Glomerular visceral epithelial cell (primary cell): ENCODE data around the gene NTM.

Experiments used
- DNase-seq: peaks from one replicate; pipeline ENCODE4 v3.0.0-alpha.2; 2016; ENCODE audit errors: extremely low spot score

Gene NTM

DNA sequence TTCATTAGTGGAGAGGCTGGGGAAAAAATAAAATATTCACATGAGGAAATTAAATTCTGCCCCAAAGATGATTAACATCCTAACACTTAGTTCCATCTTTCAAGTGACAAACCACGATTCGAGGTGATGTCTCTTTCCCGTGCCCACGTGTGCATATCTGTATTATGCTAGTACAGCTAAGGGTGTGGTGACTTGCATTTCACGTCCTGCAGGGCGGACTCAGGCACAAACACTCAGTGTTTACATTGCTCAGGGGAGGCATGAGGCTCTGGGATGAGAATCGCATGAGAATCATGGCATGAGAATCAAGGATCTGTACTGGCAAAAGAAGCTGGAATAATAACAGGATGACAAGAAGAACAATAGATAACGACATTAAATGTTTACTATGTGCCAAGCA, 179.4 kb downstream of the NTM start:
- no peak for DNase-seq

DNA sequence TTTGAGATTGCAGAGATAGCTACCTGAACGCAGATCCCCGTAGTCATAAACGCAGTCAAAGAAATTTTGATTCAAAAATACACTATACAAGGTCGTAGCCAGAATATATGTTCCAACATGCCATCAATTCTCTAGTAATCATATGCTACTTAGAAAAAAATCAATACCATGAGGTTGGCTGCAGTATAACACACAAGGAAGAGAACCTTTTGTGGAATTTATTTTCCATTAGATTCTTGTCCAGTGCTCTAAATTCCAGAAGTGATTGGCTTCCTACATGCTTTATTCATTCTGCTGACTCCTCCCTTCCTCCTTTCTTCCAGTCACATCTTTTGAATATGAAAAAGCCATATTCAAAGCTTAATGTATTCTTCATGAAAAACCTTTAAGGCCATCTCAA, 189.9 kb downstream of the NTM start:
- no peak for DNase-seq

DNA sequence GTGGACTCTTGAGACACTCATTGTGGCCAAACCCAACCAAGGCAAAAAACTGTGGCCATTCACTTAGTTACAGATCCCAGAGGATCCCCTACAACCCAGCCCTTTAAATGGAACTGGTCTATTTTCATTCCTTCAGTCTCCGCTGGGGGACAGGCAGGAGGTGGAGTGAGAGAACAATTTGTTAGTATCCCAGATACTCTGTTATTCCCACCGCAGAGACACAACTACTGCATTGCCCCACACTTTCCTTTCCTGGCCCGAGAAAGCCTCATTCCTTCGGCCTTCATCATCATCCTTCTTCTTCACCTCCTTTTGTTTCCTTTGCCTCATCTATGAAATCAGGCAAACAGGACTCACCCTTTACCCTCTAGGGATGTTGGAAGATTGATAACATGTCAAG, 191.1 kb downstream of the NTM start:
- no peak for DNase-seq

DNA sequence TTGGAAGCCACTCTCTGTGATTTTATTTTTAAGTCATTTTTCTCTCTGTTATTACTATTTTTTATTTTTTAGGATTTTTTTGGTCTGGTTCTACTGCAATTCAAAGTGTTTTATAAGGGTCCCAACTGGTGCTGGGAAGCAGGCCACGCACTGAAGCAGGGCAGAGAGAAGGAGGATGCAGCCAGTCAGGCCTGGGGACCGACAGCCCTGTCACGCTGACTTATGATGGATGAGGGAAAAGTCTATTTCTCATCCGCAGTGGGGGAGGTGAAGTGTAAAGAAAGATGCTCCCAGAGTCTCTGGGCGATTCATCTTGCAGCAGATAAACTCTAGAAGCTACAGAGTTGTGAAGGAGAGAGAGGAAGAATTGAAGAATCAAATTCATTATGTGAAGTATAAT, 191.6 kb downstream of the NTM start:
- DNase-seq, result no peak

DNA sequence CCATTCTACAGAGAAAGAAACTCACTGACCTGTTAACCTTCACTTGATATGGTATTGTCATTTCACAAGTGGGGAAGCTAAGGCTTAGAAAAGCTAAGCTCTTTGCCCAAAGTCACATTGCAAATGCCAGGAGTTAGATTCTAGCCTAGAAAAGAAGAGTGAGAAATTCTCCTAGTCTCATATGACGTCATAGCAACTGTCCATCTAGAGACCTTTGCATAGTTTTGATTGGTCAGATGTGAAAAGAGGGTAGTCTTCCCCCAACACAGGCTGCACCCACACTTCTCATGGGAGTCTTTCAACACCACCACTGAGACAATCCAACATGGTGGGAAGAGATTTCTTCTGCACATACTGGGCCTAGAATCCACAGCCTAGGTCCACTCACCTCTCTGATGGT, 197.9 kb downstream of the NTM start:
- DNase-seq, result no peak

DNA sequence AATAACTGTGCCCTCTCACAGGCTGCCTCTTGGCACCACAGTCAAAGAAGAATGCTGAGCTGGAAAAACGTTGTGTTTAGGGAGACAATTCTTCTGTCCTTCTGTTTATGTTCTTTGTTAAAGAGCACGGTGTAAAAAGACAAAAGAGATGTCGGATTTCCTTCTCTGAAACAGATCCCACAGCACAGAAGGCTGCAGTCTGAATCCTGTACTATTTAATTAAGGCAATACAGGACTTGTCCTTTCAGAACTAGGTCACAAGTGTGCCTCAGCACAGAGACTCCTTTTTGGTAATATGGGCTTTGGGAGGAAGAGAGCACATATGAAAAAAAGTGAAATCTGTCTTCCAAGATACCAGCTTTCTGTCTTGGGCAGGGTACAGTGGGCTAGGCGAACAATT, 201.2 kb downstream of the NTM start:
- no peak for DNase-seq

DNA sequence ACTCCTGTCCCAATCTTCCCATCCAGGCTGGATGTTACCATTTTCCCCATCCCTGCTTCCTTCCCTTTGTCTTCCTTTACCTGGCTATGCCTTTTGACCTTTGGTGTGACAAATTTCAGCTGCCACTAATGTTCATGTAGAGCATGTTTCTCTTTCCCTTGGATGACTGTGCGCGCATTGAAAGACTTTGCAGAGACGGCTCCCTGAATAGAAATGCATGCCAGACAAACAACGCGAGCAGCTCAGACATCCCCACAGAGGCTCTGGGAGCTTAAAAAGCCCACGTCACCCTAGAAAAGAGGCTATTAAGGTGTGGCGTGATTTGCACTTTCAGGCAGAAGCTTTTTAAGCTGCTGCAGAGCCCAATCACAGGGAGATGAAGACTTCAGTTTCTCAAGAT, 202.0 kb downstream of the NTM start:
- DNase-seq, result no peak

DNA sequence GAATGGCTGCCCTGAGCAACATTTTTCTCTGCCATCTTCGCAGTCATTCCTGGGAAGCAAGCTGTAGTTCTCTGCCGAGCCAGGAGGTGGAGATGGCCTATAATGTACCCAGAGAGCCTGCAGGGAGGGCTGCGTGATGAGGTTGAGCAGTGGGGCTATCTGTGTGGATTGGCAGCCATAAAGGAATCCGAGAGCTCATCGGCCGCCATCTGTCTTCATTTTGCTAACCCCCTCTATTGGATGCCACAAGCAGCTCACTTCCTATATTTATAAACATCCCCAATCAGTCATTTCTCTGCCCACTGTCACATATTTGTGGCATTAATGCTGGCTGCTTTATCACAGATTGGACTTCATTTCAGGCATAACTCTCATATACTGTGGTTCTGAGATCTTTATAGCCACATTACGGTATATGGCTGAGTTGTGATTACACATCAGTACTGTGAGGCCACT, 209.5 kb downstream of the NTM start:
- peak; percentile 37 for DNase-seq

DNA sequence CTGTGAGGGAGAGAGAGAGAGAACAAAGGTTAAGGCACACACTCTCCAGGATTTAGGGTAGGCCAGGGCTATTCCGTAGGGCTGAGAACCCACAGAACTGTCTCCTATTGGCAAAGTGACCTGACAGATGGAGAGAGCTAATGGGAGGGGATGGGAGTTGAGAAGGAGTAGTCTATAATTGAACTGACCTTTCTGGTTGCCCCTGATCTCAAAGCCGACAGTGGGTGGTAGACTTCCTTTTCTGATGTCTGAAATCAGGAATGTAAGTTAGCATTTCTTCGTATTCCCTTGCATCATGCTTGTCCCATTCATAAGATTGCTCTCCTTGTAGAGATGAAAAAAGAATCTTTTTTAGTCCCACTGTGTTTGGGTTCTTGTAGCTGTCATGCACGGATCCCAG, 210.1 kb downstream of the NTM start:
- DNase-seq, result no peak

DNA sequence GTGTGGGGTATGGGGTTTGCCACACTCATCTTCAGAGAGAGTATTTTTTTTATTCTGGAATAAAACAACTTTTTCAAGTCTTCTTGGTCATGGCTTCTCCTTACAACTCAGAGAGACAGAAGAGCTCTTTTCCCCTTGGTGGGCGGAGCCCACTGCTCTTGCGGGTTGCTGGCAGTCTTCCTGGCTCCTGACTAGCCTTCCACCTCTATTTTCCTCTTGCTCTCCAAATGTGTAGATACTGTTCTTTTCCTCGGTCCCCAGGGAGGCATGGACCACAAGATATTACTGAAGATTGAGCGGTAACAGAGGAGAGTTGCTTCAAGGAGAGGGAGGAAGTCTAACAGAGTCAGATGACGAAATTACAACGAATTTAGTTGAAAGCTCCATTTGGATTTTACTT, 210.6 kb downstream of the NTM start:
- no peak for DNase-seq

DNA sequence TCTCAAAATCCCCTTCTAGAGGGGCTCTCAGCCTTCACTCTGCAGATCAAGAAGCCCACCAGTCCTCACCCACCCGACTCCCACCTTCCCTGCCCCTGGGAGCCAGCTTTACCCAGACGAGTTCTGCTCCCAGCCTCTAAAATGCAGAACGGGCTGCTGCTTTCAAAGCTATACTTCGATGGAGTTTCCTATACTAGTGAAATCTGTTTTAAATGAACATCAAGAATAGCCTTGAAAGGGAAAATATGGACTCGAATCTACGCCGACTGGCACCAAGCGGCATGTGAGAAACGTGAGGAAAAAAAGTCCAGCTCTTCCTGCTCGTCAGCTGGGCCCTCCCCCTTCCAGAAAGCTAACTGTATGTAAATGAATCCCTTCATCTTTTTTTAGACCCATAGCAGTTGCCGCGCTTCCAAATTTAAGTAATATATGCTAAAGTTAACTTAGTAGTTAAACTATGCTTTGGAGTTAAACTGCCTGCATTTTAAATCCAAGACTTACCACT, 211.7 kb downstream of the NTM start:
- DNase-seq, result no peak

DNA sequence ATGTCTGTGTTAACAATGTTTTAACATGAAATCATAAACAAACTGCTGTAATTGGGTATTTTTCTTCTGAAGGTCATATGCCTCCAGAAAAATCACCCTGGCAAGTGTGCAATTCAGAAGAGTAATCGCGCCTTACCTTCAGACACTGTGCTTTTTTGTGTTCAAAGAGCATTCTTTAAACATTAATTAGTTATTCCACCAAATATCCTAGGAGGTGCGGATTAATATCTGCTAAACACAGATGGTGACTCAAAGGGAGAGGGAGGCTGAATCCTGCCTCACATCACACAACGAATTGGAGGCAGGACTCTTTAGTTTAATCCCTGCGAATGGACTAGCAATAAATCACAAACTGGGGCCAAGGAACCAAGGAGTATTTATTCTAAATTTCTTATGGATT, 213.0 kb downstream of the NTM start:
- DNase-seq, result no peak

DNA sequence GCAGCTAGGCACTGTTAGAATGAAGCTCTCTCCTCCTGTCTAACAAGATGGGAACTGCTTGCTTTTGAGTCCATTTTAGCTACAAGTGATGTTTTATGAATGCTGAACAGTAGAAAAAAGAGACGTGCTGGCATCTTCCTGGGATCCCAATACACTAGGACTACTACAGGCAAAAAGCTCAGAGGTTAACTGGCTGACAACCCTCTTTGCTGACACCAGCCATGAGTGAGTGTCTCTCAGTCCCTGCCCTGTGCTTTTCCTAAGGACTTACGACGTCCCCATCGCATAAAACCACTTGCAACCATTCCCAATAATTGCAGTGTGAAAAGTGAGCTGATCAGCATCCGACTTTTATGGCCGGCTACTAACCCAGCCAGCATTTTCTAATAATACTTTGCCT, 213.5 kb downstream of the NTM start:
- no peak for DNase-seq

DNA sequence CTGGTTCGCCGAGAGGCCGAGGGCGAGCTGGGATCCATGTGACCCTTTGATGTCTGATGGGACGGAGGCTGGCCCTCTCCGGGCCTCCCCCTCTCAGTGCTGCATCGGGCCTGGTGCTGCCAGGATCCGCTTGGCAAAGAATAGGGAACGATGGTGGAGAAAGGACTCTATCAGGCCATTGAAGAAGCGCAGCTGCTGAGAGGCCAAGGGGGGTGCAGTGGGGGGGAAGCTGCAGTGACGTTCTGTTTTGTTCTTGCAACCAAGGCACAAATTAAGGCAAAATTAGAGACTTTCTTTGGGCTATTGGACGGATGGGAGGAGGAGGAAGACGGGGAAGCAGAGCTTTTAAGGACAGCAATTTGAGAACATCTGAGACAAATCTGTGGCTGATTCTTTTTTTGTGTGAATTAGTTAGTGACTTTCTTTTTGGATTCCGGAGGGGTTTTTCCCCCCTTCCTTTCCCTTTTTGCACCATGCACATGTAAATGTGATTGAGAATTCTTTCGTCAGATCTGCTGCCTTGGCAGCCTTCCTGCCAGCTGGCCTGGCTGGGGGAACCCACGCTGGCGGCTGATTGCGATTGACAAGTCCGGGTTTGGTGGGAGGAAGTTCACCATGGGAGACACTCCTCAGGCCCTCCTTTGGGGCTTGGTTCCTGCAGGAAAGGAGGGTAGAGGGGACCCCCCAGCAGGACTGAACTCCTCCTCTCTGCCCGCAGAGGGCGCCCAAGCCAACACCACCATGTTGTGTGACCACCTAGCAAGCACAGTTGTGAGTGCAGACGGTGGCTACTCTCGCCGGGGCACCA, 214.6 kb downstream of the NTM start:
- no peak for DNase-seq

DNA sequence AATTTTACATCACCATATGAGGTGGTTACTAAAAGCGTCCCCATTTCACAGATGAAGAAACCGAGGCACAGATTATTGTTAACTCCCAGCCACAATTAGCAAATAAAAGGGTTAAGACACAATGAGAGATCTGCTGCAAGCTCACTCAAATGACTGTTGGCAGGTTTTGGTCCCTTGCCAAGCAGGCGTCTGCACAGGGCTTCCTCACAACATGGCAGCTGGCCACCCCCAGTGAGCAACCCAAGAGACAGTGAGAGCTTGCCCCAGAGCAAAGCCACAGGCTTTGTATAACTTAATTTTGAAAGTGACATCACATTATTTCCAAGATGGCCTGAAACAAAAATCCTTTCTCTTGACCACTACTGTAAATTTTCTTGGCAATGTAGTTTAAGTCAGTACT, 217.6 kb downstream of the NTM start:
- no peak for DNase-seq

DNA sequence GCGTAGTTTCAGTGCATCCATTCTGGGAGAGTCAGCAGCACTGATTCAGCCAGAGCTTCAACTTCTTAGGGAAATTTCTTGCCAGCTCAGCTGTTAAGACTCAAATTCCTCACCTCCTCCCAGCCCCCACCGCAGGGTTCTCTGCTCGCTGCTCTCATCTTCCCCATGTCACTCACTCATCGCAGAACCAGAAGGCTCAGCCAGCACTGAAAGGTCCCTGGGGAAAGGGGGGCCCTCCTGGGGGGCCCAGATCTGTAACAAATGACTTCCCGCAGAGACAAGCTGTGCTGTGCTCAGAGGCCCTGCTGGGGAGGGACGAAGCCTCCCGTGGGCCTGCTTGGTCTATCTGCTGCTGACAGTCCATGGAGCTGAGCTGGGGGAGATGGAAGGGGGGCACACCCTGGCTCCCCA, 220.6 kb downstream of the NTM start:
- no peak for DNase-seq

DNA sequence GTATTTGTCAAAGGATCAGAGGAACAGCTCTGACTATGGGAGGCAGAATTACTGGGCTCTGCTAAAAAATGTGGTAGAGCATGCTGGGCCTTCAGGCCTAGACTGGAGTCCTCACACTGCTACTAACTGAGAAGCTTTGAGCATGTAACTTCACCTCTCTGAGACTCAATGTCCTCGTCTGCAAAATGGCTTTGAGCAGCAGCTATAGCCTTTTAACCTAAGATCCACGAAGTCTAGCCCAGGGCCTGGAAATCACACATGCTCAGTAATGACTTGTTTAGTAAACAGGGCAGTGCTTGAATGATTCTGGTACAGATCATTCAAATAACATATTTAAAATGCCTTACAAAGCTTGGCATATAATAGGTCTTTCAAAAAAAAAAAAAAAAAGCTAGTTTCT, 221.7 kb downstream of the NTM start:
- DNase-seq, result no peak

DNA sequence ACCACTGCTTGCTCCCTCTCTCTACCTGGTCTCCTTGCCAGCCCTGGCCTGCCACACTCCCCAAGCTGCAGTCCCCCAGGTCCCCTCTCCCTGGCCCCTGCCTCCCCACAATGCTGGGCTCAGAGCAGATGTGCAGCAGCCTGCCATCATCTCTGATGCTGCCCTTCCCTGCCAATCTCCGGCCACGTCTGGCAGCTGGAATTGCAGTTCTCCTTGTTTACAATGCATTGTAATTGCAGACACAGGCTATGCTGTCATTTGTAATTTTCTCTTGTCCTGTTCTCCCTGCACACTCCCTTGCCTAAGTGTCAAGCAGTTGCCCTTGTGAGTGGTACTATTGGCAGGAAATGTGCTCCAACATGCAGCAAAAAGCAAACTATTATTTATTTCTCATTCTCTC, 222.3 kb downstream of the NTM start:
- no peak for DNase-seq

DNA sequence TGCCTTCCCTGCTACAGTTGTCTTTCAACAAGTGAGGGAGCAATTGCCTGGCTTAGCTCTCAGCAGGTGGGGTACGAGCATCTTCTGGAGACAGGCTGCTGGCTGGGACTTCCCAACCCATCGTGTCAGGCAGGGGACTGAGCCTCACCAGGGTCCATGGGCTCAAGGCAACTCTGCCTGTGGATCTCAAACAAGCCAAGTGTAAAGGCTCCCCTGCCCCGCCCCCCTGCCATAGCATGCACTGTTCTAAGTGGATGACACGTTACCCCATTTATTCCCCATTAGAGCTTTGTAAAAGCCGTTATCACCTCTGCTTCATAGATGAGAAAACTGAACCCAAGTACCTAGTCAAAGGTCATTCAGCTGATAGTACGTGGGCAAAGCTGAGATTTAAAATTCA, 222.9 kb downstream of the NTM start:
- DNase-seq, result no peak

DNA sequence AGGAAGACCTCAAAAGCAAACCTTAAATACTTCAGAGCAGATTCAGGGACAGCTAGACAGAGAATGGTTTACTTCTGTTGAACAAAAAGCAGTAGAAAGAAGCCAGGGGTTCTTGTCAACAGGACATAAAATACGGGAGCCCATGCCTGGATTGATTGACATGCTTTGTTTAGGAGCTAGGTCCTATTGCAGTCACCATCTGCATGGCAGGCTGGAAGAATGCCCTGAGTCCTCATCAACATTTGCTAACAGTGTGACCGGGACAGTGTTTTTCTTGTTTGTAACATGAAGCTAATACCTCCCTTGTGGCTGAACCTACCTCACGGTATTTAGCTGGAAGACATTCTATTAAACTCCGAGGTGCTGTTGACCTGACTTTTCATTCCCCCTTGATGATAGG, 225.4 kb downstream of the NTM start:
- DNase-seq, result no peak

DNA sequence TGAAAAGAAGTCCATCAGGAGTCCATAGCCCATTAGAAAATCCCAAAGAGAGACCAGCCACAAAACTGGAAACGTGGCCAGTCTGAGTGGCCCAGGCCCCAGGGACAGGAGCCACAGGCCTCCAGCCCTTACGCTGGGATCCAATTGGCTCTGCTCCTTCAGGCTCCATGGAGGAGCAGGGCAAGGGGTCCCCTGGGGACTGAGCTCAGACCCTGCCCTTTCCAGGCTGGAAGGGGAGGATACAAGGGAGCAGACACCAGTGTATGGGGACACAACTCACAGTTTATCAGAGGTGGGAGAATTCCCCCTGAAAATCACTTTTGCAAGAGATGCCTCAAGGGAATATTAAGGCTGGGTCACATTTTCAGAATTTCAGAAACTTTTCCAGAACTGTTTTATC, 227.5 kb downstream of the NTM start:
- DNase-seq, result no peak

DNA sequence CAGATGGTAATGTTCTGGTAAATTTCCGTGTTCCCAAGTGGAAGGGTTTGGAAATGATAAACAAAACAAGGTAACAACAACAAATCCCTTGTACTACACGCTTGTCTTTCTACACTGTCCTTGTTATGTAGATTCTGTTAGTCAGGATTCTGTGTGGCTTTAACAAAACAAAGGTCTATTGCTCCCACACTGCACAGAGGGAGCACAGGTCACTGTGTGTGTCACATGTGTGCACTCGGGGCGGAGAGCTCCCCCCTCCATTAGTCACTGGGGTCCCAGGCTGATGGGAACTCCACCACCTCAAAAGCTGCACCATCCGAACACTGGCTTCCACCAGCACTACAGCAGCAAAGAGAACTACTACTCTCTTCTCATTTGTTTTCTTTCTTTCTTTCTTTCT, 227.9 kb downstream of the NTM start:
- DNase-seq, result no peak

DNA sequence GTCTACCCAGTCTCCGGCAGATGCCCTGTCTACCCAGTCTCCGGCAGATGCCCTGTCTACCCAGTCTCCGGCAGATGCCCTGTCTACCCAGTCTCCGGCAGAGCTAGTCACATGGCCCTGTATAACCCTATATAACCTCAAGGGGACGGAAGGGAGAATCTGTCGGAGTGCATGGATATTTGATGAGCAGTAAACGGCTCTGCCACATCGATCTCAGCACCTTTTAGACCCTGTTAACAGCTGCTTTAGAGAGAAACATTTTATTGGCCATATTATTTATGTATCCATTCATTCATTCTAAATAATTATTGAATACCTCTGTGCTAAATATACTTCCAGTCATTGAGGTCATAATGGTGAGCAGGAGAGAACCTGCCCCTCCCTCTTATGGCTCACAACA, 228.9 kb downstream of the NTM start:
- no peak for DNase-seq

DNA sequence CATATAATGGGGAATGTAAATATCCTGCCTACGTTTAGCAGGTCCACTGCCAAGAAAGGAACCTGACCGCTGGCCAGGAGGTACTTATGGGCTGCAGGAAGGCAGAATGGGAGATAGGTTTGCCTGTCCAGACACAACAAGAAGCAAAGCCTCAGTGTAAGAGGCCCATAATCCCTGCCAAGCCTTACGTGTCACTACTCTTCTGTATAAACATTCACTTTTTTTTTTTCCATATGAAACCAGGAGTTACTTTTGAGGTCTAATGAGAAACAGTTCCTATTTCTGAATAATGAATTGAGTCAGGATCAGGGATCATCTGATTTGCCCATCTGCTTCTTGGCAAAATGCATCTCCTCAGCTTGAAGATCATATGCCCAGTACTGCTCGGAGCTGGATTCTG, 230.2 kb downstream of the NTM start:
- DNase-seq, result no peak
